WTC11 (cell line): ENCODE measurements around the gene PRKCZ.

Experiments used
- ATF3 ChIP-seq: sonication (generic); formaldehyde crosslinking; conservative IDR thresholded peaks from 2 replicates; pipeline ENCODE4 v1.8.1; 2022; ENCODE audit warnings: mild to moderate bottlenecking, missing genetic modification reagents
- CTCF ChIP-seq: fragments of 200-600 bp; IDR thresholded peaks from 2 replicates; pipeline ENCODE4 v1.8.0; 2022; ENCODE audit warnings: antibody characterized with exemption
- ELF4 ChIP-seq: sonication (generic); formaldehyde crosslinking; IDR thresholded peaks from 2 replicates; pipeline ENCODE4 v1.8.1; 2022; ENCODE audit warnings: low read depth, mild to moderate bottlenecking, moderate library complexity, missing genetic modification reagents
- FOXJ3 ChIP-seq: sonication (generic); formaldehyde crosslinking; IDR thresholded peaks from 2 replicates; pipeline ENCODE4 v1.9.0; 2021; ENCODE audit warnings: missing genetic modification reagents, mild to moderate bottlenecking, borderline replicate concordance
- FOXK1 ChIP-seq: sonication (generic); formaldehyde crosslinking; IDR thresholded peaks from 2 replicates; pipeline ENCODE4 v1.8.0; 2022; ENCODE audit warnings: mild to moderate bottlenecking, moderate library complexity, missing genetic modification reagents
- NR1H2 ChIP-seq: sonication (generic); formaldehyde crosslinking; IDR thresholded peaks from 2 replicates; pipeline ENCODE4 v1.9.0; 2021; ENCODE audit warnings: mild to moderate bottlenecking, moderate library complexity, missing genetic modification reagents
- NR2C2 ChIP-seq: sonication (generic); formaldehyde crosslinking; IDR thresholded peaks from 2 replicates; pipeline ENCODE4 v1.8.0; 2022; ENCODE audit warnings: mild to moderate bottlenecking, missing genetic modification reagents
- OVOL2 ChIP-seq: fragments of 250-450 bp; sonication (Bioruptor Pico); IDR thresholded peaks from 2 replicates; pipeline ENCODE4 v1.9.0; 2021; ENCODE audit warnings: mild to moderate bottlenecking, borderline replicate concordance
- ZBTB21 ChIP-seq: sonication (generic); formaldehyde crosslinking; IDR thresholded peaks from 2 replicates; pipeline ENCODE4 v1.8.1; 2023; ENCODE audit warnings: mild to moderate bottlenecking, missing genetic modification reagents, borderline replicate concordance
- TF ChIP-seq, protein P1 (sequence below): sonication (generic); formaldehyde crosslinking; IDR thresholded peaks from 2 replicates; pipeline ENCODE4 v1.8.0; 2022; ENCODE audit warnings: mild to moderate bottlenecking, missing genetic modification reagents

- TF ChIP-seq CTCF = no peak
- TF ChIP-seq ZBTB21 = no peak
- TF ChIP-seq ELF4 (CRISPR knock-in tag) = no peak
- TF ChIP-seq, protein P1, sequence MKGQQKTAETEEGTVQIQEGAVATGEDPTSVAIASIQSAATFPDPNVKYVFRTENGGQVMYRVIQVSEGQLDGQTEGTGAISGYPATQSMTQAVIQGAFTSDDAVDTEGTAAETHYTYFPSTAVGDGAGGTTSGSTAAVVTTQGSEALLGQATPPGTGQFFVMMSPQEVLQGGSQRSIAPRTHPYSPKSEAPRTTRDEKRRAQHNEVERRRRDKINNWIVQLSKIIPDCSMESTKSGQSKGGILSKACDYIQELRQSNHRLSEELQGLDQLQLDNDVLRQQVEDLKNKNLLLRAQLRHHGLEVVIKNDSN (CRISPR knock-in tag) = no peak
- TF ChIP-seq OVOL2 (CRISPR knock-in tag) = no peak
- no peak for TF ChIP-seq ATF3
- TF ChIP-seq NR2C2 (CRISPR knock-in tag) = no peak
- TF ChIP-seq NR1H2 (CRISPR knock-in tag) = no peak
- no peak for TF ChIP-seq FOXK1
- no peak for TF ChIP-seq FOXJ3 (CRISPR knock-in tag)
Observed at GRCh38 chr1:2080884-2081283, 30.7 kb downstream of the PRKCZ start.
